ENCODE measurements around the gene PLEKHH1. TPM values are rescaled to one million over a fixed set of nuclear protein-coding genes. Genes with fewer than 3 reads are reported as not detected.

PLEKHH1 gene
- 0.13 TPM for total RNA-seq (2013)
- polyA plus RNA-seq: under 1 TPM in 1 of 3 donors, not detected in 2; 0.23 TPM
- 0.14 and 0.24 TPM in 2 replicates for polyA minus RNA-seq
- 0 to 2.9 (median 0.42) reads per million in 11 experiments for total RNA-seq

- H3K27me3 Mint-ChIP-seq (ENCODE audit: low read depth in 3 of 3): peaks cover 50 to 72% (median 60%) of the 10 kb centered on the region in 3 donors
- peak within 1 kb of the TSS; percentile 74 to 82 for H3K4me3 Mint-ChIP-seq
- peak; percentile 30 to 59 (median 47) for DNase-seq
- H2AFZ ChIP-seq (ENCODE audit: insufficient read depth, low read depth, low read length, poor library complexity, severe bottlenecking): peak within 1 kb of the TSS; percentile 72
- peaks cover 0 to 13% of the 10 kb centered on the region in 2 donors for H3K9me3 ChIP-seq (replicated peaks in 1 of 2; ENCODE audit: control insufficient read depth in 1 of 2, insufficient read depth in 1 of 2, low read length in 2 of 2)
- H3K27me3 ChIP-seq (ENCODE audit: control insufficient read depth in 2 of 2, insufficient read depth in 2 of 2, low read length in 2 of 2): peaks cover 43 to 53% of the 10 kb centered on the region in 2 donors
- H3K36me3 Mint-ChIP-seq: peaks cover 3 to 8% of the 10 kb centered on the region in 2 donors
- no peaks in the 10 kb centered on the region for H3K36me3 ChIP-seq (replicated peaks in 1 of 2; ENCODE audit: control insufficient read depth in 1 of 2, insufficient read depth in 2 of 2, low read length in 2 of 2)
- H3K79me2 ChIP-seq (ENCODE audit: insufficient read depth, low read length): no peaks in the 10 kb centered on the region
- WGBS (ENCODE audit: insufficient coverage): under 1% methylated on average over 78 of the region's 86 CpGs
- peak within 1 kb of the TSS; percentile 17 to 74 (median 33) for H3K4me3 ChIP-seq (replicated peaks in 1 of 3; ENCODE audit: low read depth in 2 of 3, low read length in 3 of 3)
- peaks cover 10 to 16% of the 10 kb centered on the region in 2 donors for H3K4me1 ChIP-seq (ENCODE audit: control insufficient read depth in 1 of 2, insufficient read depth in 2 of 2, low read length in 2 of 2)
- H3K9ac ChIP-seq (ENCODE audit: insufficient read depth, low read length, poor library complexity, severe bottlenecking): peak within 1 kb of the TSS; percentile 42
- no peak for TF ChIP-seq CTCF (IDR thresholded peaks at IDR 0.05)
- no peaks in the 10 kb centered on the region for H4K20me1 ChIP-seq (ENCODE audit: insufficient read depth, low read length)
- no peak within 1 kb of the TSS for H3K27ac ChIP-seq (ENCODE audit: low read depth in 1 of 2, low read length in 2 of 2)
- H3K27ac Mint-ChIP-seq: no peak within 1 kb of the TSS
- H3K4me1 Mint-ChIP-seq: peaks cover 14% of the 10 kb centered on the region
- intact Hi-C loops (cut with micrococcal nuclease): no loop called here
- peaks cover 0 to 4% (median 0%) of the 10 kb centered on the region in 7 donors for H3K9me3 Mint-ChIP-seq
- H3K4me2 ChIP-seq (replicated peaks; ENCODE audit: extremely low read depth, low read length, poor library complexity, severe bottlenecking): peak within 1 kb of the TSS; percentile 84
Observed at GRCh38 chr14:67532998-67533753, at the start of gene PLEKHH1. Gene PLEKHH1, plus strand, starts transcription at chr14:67533290. Its CDS starts 8,578 bp downstream, at chr14:67541868.

DNA sequence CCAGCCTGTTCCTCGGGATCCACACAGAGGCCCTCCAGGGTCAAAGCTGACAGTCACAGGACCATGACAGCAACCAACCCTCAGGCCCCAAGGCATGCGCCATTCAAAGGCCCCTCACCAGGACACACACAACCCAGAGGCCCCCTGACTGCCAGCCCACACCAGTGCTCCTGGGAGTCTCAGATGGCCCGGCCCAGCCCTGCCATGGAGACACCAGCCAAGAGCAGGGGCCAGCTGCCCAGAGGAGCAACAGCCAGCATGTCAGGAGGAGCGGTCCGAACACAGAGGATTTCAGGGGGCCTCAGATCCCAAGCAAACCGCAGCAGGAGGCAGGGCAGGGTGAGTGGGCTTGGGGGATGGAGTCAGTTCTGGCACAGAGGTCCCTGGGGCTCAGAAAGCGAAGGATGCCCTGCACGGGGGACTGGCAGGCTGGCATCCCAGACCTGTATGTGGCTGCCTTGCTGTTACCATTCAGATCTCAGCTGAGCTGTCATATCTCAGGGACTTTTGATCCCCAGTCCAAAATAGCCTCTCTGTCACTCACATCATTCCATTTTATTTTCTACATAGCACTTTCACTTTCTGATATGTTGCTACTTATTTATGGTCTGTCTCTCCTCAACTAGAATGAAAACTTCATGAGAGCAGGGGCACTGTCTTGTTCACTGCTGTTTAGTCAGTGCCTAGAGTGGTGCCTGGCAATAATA, 49.4 kb upstream of the PLEKHH1 start:
- peaks cover 52 to 55% of the 10 kb centered on the region in 2 donors for H3K36me3 Mint-ChIP-seq
- peaks cover 0 to 7% (median 0%) of the 10 kb centered on the region in 7 donors for H3K9me3 Mint-ChIP-seq
- WGBS (ENCODE audit: insufficient coverage): 100% methylated on average over 8 of the region's 8 CpGs

More for the DNA sequence above, 49.4 kb upstream of the PLEKHH1 start:
- Histone ChIP-seq H3K4me3 (replicated peaks in 1 of 3; ENCODE audit: low read depth in 2 of 3, low read length in 3 of 3) (no peak overlapping the region), H3K27me3 (ENCODE audit: control insufficient read depth in 2 of 2, insufficient read depth in 2 of 2, low read length in 2 of 2) (no peaks in the 10 kb centered on the region), H3K9ac (ENCODE audit: insufficient read depth, low read length, poor library complexity, severe bottlenecking) (no peak overlapping the region), H2AFZ (ENCODE audit: insufficient read depth, low read depth, low read length, poor library complexity, severe bottlenecking) (no peak overlapping the region), H3K4me1 (ENCODE audit: control insufficient read depth in 1 of 2, insufficient read depth in 2 of 2, low read length in 2 of 2) (peaks cover 34 to 47% of the 10 kb centered on the region in 2 donors), H3K36me3 (replicated peaks in 1 of 2; ENCODE audit: control insufficient read depth in 1 of 2, insufficient read depth in 2 of 2, low read length in 2 of 2) (peaks cover 18 to 54% of the 10 kb centered on the region in 2 donors), H3K9me3 (replicated peaks in 1 of 2; ENCODE audit: control insufficient read depth in 1 of 2, insufficient read depth in 1 of 2, low read length in 2 of 2) (no peaks in the 10 kb centered on the region), H4K20me1 (ENCODE audit: insufficient read depth, low read length) (peaks cover 12% of the 10 kb centered on the region), H3K27ac (ENCODE audit: low read depth in 1 of 2, low read length in 2 of 2) (no peak overlapping the region), H3K4me2 (replicated peaks; ENCODE audit: extremely low read depth, low read length, poor library complexity, severe bottlenecking) (no peak overlapping the region), H3K79me2 (ENCODE audit: insufficient read depth, low read length) (peaks cover 3% of the 10 kb centered on the region)
- no peak for DNase-seq
- intact Hi-C loops (cut with micrococcal nuclease): no loop called here
- Mint-ChIP-seq H3K4me3 (no peak overlapping the region), H3K4me1 (peaks cover 58% of the 10 kb centered on the region), H3K27me3 (ENCODE audit: low read depth in 3 of 3) (peaks cover 0 to 5% (median 0%) of the 10 kb centered on the region in 3 donors), H3K27ac (no peak overlapping the region)
- TF ChIP-seq CTCF (IDR thresholded peaks at IDR 0.05): no peak

Measured in CD14-positive monocyte (primary cell).